Measurements from ENCODE around the gene POLR2J. TPM values are rescaled to one million over a fixed set of nuclear protein-coding genes. Genes with fewer than 3 reads are reported as not detected.

POLR2J gene
- total and polyA plus RNA-seq, 4 donors: 10.3 to 151 (median 55.6) TPM

- peaks cover 0 to 34% (median 2%) of the 10 kb centered on the region in 4 donors for H3K36me3 ChIP-seq (ENCODE audit: control insufficient read depth in 4 of 4, insufficient read depth in 4 of 4, low read length in 4 of 4)
- TF ChIP-seq, protein P1, sequence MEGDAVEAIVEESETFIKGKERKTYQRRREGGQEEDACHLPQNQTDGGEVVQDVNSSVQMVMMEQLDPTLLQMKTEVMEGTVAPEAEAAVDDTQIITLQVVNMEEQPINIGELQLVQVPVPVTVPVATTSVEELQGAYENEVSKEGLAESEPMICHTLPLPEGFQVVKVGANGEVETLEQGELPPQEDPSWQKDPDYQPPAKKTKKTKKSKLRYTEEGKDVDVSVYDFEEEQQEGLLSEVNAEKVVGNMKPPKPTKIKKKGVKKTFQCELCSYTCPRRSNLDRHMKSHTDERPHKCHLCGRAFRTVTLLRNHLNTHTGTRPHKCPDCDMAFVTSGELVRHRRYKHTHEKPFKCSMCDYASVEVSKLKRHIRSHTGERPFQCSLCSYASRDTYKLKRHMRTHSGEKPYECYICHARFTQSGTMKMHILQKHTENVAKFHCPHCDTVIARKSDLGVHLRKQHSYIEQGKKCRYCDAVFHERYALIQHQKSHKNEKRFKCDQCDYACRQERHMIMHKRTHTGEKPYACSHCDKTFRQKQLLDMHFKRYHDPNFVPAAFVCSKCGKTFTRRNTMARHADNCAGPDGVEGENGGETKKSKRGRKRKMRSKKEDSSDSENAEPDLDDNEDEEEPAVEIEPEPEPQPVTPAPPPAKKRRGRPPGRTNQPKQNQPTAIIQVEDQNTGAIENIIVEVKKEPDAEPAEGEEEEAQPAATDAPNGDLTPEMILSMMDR (IDR thresholded peaks at IDR 0.05; ENCODE audit: control extremely low read depth, extremely low read depth): no peak
- WGBS, 2 donors: 76 to 85% methylated on average over 20 of the region's 20 CpGs
- no peaks in the 10 kb centered on the region for H3K27me3 ChIP-seq (ENCODE audit: control insufficient read depth in 3 of 3, insufficient read depth in 3 of 3, low read length in 2 of 3)
- no peak overlapping the region for H3K27ac ChIP-seq (ENCODE audit: low read depth in 1 of 2, low read length in 1 of 2)
- DNase-seq (no peak), ATAC-seq (ENCODE audit: insufficient read depth, low FRiP score) (no peak)
- no peaks in the 10 kb centered on the region for H3K9me3 ChIP-seq (ENCODE audit: control insufficient read depth in 4 of 4, insufficient read depth in 3 of 4, low read length in 3 of 4)
- no peak overlapping the region for H3K9ac ChIP-seq (ENCODE audit: insufficient read depth in 1 of 2, low read length in 2 of 2)
- H3K4me3 ChIP-seq: no peak overlapping the region
- H3K4me1 ChIP-seq (ENCODE audit: control insufficient read depth in 5 of 5, insufficient read depth in 5 of 5, low read length in 5 of 5): peaks cover 0 to 6% (median 3%) of the 10 kb centered on the region in 5 donors
These were observed 8.5 kb downstream of the POLR2J start for GRCh38 chr7:102469972-102470825.

DNA sequence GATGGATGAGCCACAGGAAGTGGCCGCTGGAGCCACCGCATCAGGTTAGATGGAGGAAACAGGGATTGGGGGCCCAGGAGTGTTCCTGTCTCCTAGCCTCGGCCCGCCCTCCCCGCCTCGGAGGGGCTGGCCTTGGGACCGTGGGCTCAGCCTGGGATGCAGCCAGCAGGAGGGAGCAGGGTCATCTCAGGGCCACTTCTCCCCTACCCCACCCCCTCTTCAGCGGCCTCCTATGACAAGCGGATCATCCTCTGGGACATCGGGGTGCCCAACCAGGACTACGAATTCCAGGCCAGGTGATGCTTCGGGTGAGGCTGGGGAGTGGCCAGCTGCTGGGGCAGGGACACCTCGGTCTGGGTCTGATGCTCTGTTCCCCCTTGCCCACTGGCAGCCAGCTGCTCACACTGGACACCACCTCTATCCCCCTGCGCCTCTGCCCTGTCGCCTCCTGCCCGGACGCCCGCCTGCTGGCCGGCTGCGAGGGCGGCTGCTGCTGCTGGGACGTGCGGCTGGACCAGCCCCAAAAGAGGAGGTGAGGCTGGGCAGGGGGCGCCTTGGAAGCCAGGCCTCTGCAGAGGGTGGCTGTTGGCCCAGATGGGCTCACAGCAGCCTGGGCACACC lies 9.3 kb downstream of the POLR2J start:
- ATAC-seq (ENCODE audit: insufficient read depth, low FRiP score): no peak
- no peak overlapping the region for H3K27ac ChIP-seq (ENCODE audit: low read depth in 1 of 2, low read length in 1 of 2)
- H3K4me1 ChIP-seq (ENCODE audit: control insufficient read depth in 5 of 5, insufficient read depth in 5 of 5, low read length in 5 of 5): peaks cover 0 to 6% (median 3%) of the 10 kb centered on the region in 5 donors

GRCh38 chr7:102468478-102469350 lies 10.0 kb downstream of the POLR2J start:
- Histone ChIP-seq H3K9me3 (ENCODE audit: control insufficient read depth in 4 of 4, insufficient read depth in 3 of 4, low read length in 3 of 4) (no peaks in the 10 kb centered on the region), H3K36me3 (ENCODE audit: control insufficient read depth in 4 of 4, insufficient read depth in 4 of 4, low read length in 4 of 4) (peaks cover 0 to 32% (median under 1%) of the 10 kb centered on the region in 4 donors), H3K9ac (ENCODE audit: insufficient read depth in 1 of 2, low read length in 2 of 2) (no peak overlapping the region), H3K27ac (ENCODE audit: low read depth in 1 of 2, low read length in 1 of 2) (no peak overlapping the region), H3K4me3 (no peak overlapping the region), H3K27me3 (ENCODE audit: control insufficient read depth in 3 of 3, insufficient read depth in 3 of 3, low read length in 2 of 3) (no peaks in the 10 kb centered on the region), H3K4me1 (ENCODE audit: control insufficient read depth in 5 of 5, insufficient read depth in 5 of 5, low read length in 5 of 5) (peaks cover 0 to 10% (median 5%) of the 10 kb centered on the region in 5 donors)
- TF ChIP-seq, protein P1 (IDR thresholded peaks at IDR 0.05; ENCODE audit: control extremely low read depth, extremely low read depth): no peak
- DNase-seq: no peak
- 87 to 93% methylated on average over 40 of the region's 40 CpGs for WGBS, 2 donors
- no peak for ATAC-seq (ENCODE audit: insufficient read depth, low FRiP score)

More for the DNA sequence above, 9.3 kb downstream of the POLR2J start:
- Histone ChIP-seq H3K27me3 (ENCODE audit: control insufficient read depth in 3 of 3, insufficient read depth in 3 of 3, low read length in 2 of 3) (no peaks in the 10 kb centered on the region), H3K36me3 (ENCODE audit: control insufficient read depth in 4 of 4, insufficient read depth in 4 of 4, low read length in 4 of 4) (peaks cover 0 to 34% (median 2%) of the 10 kb centered on the region in 4 donors), H3K9ac (ENCODE audit: insufficient read depth in 1 of 2, low read length in 2 of 2) (no peak overlapping the region), H3K9me3 (ENCODE audit: control insufficient read depth in 4 of 4, insufficient read depth in 3 of 4, low read length in 3 of 4) (no peaks in the 10 kb centered on the region), H3K4me3 (no peak overlapping the region)
- no peak for DNase-seq
- TF ChIP-seq, protein P1 (IDR thresholded peaks at IDR 0.05; ENCODE audit: control extremely low read depth, extremely low read depth): no peak
- WGBS, 2 donors: 89 to 90% methylated on average over 23 to 24 of the region's 24 CpGs
